KMS-11 (cell line): ENCODE results near the gene STK24.
A peak's percentile ranks its signal among the peaks of the same experiment; 100 is the strongest.

Experiments
- H2AFZ ChIP-seq: fragments of 200-600 bp; sonication (generic); 2 replicates; pipeline ENCODE4 v1.6.1; 2016; ENCODE audit warnings: antibody characterized with exemption, mixed run types, low read depth
- H3K27ac ChIP-seq: fragments of 200-600 bp; sonication (generic); 2 replicates; pipeline ENCODE4 v1.6.1; 2016; ENCODE audit warnings: mild to moderate bottlenecking, mixed run types
- H3K27me3 ChIP-seq: fragments of 200-600 bp; sonication (generic); 2 replicates; pipeline ENCODE4 v1.6.1; 2017; ENCODE audit warnings: mild to moderate bottlenecking, low read depth, mixed run types, moderate library complexity; ENCODE audit not compliant: insufficient read depth
- H3K36me3 ChIP-seq: fragments of 200-600 bp; sonication (generic); 2 replicates; pipeline ENCODE4 v1.6.1; 2017; ENCODE audit warnings: mild to moderate bottlenecking, mixed run types; ENCODE audit not compliant: insufficient read depth
- H3K4me1 ChIP-seq: fragments of 200-600 bp; sonication (generic); 2 replicates; pipeline ENCODE4 v1.6.1; 2016; ENCODE audit warnings: mild to moderate bottlenecking, low read depth, mixed run types; ENCODE audit not compliant: poor library complexity, severe bottlenecking
- H3K4me2 ChIP-seq: fragments of 200-600 bp; sonication (generic); 2 replicates; pipeline ENCODE4 v1.7.0; 2016; ENCODE audit warnings: mild to moderate bottlenecking, mixed run types
- H3K4me3 ChIP-seq: fragments of 200-600 bp; sonication (generic); IDR thresholded peaks from 2 replicates; pipeline ENCODE4 v1.6.1; 2017; ENCODE audit warnings: low read depth, low read length, mixed read lengths; ENCODE audit not compliant: insufficient read depth
- H3K79me2 ChIP-seq: fragments of 200-600 bp; sonication (generic); 2 replicates; pipeline ENCODE4 v1.6.1; 2016; ENCODE audit warnings: low read depth, mixed run types; ENCODE audit not compliant: insufficient read depth
- H3K9ac ChIP-seq: fragments of 200-600 bp; sonication (generic); 2 replicates; pipeline ENCODE4 v1.6.1; 2016; ENCODE audit warnings: mild to moderate bottlenecking, mixed run types
- H4K20me1 ChIP-seq: fragments of 200-600 bp; sonication (generic); 2 replicates; pipeline ENCODE4 v1.6.1; 2016; ENCODE audit warnings: mild to moderate bottlenecking, mixed run types; ENCODE audit not compliant: insufficient read depth
- TF ChIP-seq, protein P1 (sequence below): fragments of 200-600 bp; sonication (generic); conservative IDR thresholded peaks from 2 replicates; pipeline ENCODE4 v1.6.1; 2017; ENCODE audit warnings: low read depth, mild to moderate bottlenecking, antibody characterized with exemption, low read length, moderate library complexity, mixed read lengths

The STK24 gene

DNA sequence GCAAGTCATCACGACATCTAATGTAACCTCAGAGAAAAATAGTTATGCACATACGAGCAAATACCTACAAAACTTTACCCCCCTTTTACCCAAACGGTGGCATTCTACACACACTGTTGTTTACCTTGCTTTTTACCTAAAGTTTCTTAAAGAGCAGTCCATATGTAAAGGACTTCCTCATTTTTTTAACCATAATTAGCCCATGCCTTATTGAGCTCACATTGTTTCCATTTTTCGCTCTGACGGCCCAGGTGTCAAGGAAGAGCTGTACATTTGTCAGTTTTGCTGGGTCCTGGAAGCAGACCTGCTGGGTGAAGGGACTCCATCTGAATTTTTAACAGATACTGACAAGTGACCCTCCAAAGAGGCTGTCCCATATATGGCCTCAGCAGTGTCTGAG, 89.4 kb downstream of the STK24 start:
- no peaks in the 10 kb centered on the region for H3K27me3 ChIP-seq
- peaks cover 52% of the 10 kb centered on the region for H3K79me2 ChIP-seq
- H3K27ac ChIP-seq = no peak overlapping the region
- no peak overlapping the region for H3K4me2 ChIP-seq
- TF ChIP-seq, protein P1, sequence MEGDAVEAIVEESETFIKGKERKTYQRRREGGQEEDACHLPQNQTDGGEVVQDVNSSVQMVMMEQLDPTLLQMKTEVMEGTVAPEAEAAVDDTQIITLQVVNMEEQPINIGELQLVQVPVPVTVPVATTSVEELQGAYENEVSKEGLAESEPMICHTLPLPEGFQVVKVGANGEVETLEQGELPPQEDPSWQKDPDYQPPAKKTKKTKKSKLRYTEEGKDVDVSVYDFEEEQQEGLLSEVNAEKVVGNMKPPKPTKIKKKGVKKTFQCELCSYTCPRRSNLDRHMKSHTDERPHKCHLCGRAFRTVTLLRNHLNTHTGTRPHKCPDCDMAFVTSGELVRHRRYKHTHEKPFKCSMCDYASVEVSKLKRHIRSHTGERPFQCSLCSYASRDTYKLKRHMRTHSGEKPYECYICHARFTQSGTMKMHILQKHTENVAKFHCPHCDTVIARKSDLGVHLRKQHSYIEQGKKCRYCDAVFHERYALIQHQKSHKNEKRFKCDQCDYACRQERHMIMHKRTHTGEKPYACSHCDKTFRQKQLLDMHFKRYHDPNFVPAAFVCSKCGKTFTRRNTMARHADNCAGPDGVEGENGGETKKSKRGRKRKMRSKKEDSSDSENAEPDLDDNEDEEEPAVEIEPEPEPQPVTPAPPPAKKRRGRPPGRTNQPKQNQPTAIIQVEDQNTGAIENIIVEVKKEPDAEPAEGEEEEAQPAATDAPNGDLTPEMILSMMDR = no peak
- no peak overlapping the region for H3K4me3 ChIP-seq
- H2AFZ ChIP-seq = no peak overlapping the region
- 0 out of 2 replicates have a peak, but pooled peaks cover 16% of the 10 kb centered on the region for H4K20me1 ChIP-seq
- H3K4me1 ChIP-seq = peaks cover 80% of the 10 kb centered on the region
- H3K36me3 ChIP-seq = no peaks in the 10 kb centered on the region
- H3K9ac ChIP-seq = no peak overlapping the region

DNA sequence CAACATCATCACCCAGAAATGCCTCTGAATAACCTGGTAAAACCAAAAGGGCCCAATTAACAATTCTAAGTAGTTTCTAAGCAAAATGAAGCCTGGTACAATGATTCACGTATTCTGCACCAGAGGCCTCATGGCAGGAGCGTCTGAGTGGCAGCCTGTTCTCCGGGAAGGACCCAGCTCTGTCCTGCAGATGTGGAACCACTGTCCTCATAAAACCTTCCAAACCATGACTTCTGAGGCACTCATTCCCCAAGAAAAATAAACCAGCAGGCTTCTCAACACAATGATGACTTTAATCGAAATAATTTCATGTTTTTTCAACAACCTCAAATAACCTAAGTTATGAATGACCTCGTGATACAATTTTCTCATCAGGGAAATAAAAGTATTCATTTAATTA, 89.9 kb downstream of the STK24 start:
- Histone ChIP-seq H3K27me3 (no peaks in the 10 kb centered on the region), H3K79me2 (peaks cover 47% of the 10 kb centered on the region), H4K20me1 (0 out of 2 replicates have a peak, but pooled peaks cover 16% of the 10 kb centered on the region), H2AFZ (no peak overlapping the region), H3K36me3 (no peaks in the 10 kb centered on the region), H3K4me3 (no peak overlapping the region), H3K27ac (no peak overlapping the region), H3K4me2 (no peak overlapping the region), H3K4me1 (peaks cover 80% of the 10 kb centered on the region), H3K9ac (no peak overlapping the region)
- TF ChIP-seq, protein P1 = no peak

DNA sequence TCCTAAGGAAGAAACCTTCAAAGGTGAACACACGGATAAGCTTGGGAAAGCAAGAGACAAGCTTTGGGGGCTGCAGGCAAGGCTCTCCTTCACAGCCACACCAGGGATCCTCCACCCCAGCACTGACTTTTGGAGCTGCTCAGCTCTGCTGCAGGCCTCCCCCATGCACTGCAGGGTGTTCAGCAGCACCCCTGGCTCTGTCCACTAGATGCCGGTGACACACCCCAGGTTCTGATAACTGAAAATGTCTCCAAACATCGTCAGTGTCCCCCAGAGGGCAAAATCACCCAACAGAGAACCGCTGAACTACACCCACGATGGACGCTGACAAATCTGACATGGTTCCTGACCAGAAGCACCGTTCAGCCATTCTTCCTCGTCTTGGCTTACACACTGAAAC, 90.5 kb downstream of the STK24 start:
- no peak overlapping the region for H3K9ac ChIP-seq

DNA sequence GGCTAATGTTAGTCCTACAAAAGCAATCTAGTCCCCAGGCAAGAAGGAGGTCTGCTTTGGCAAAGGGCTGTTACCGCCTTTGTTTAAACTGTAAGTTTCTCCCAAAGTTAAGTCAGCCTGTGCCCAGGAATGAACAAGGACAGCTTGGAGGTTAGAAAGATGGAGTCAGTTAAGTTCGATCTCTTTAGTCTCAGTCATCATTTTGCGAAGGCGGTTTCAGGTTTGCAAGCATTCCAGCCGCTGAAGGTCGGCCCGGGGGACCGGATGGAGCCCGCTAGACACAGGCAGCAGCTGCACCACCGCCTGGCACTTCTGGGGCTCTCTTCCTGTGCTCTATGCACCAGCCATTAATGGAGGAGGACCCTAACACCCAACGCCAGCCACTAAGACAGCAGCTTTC, 91.3 kb downstream of the STK24 start:
- TF ChIP-seq, protein P1 = no peak
- Histone ChIP-seq H3K27ac (peak overlapping the region; percentile 41; the same call in 1 of the 2 replicates), H3K4me3 (no peak overlapping the region), H3K27me3 (no peaks in the 10 kb centered on the region), H4K20me1 (0 out of 2 replicates have a peak, but pooled peaks cover 12% of the 10 kb centered on the region), H2AFZ (no peak overlapping the region), H3K4me2 (no peak overlapping the region), H3K36me3 (no peaks in the 10 kb centered on the region), H3K9ac (no peak overlapping the region), H3K79me2 (peaks cover 49% of the 10 kb centered on the region), H3K4me1 (peaks cover 71% of the 10 kb centered on the region)

More for the DNA sequence above, 90.5 kb downstream of the STK24 start:
- Histone ChIP-seq H3K27me3 (no peaks in the 10 kb centered on the region), H3K27ac (no peak overlapping the region), H3K36me3 (no peaks in the 10 kb centered on the region), H3K4me2 (no peak overlapping the region), H3K79me2 (peaks cover 46% of the 10 kb centered on the region), H3K4me3 (no peak overlapping the region), H2AFZ (no peak overlapping the region), H3K4me1 (peaks cover 80% of the 10 kb centered on the region), H4K20me1 (0 out of 2 replicates have a peak, but pooled peaks cover 13% of the 10 kb centered on the region)
- TF ChIP-seq, protein P1 = no peak
